Calu3 (cell line): ENCODE data around the gene RABGAP1L. TPM values are rescaled to one million over a fixed set of nuclear protein-coding genes. Genes with fewer than 3 reads are reported as not detected.

Experiments
- BruUV-seq: library from RNA; stranded (reverse); fragments of 400-500 nt; replicated peaks from 2 replicates; lab custom pipeline; 2021; lab: Mats Ljungman, UMichigan
- CTCF ChIA-PET: fragments of 300-600 bp; sonication (Branson Sonifier 250); formaldehyde crosslinking; loops from one replicate; lab custom pipeline; 2022; ENCODE audit warnings: antibody characterized with exemption; lab: Charles Lee
- DNase-seq: peaks from one replicate; pipeline ENCODE4 v3.0.0; 2022
- H3K27ac Mint-ChIP-seq: one replicate; pipeline ENCODE4 v1.8.0; 2022; ENCODE audit warnings: mixed read lengths; ENCODE audit not compliant: unreplicated experiment
- H3K27me3 Mint-ChIP-seq: one replicate; pipeline ENCODE4 v1.8.0; 2022; ENCODE audit warnings: mixed read lengths; ENCODE audit not compliant: unreplicated experiment
- H3K36me3 Mint-ChIP-seq: one replicate; pipeline ENCODE4 v1.8.0; 2022; ENCODE audit warnings: mild to moderate bottlenecking, moderate library complexity, mixed read lengths; ENCODE audit not compliant: insufficient read depth, unreplicated experiment
- H3K4me1 Mint-ChIP-seq: one replicate; pipeline ENCODE4 v1.8.0; 2022; ENCODE audit warnings: mild to moderate bottlenecking, low read depth, mixed read lengths; ENCODE audit not compliant: unreplicated experiment
- H3K4me3 Mint-ChIP-seq: one replicate; pipeline ENCODE4 v1.8.0; 2022; ENCODE audit warnings: mild to moderate bottlenecking, low read depth, moderate library complexity, mixed read lengths; ENCODE audit not compliant: unreplicated experiment
- H3K9me3 Mint-ChIP-seq: one replicate; pipeline ENCODE4 v1.8.0; 2022; ENCODE audit warnings: low read depth, mixed read lengths; ENCODE audit not compliant: unreplicated experiment
- CTCF ChIP-seq: fragments of 200-600 bp; IDR thresholded peaks from one replicate; pipeline ENCODE4 v1.8.0; 2022; ENCODE audit warnings: antibody characterized with exemption; ENCODE audit not compliant: unreplicated experiment
- intact Hi-C: fragments of 100-400 bp; cut with micrococcal nuclease; formaldehyde crosslinking; loops from one replicate; pipeline ENCODE4 v1.10.0; 2022; ENCODE audit not compliant: unreplicated experiment
- total RNA-seq: library from RNA; stranded (reverse); gene quantifications from 2 replicates; pipeline ENCODE4 v1.2.3, GENCODE V29; 2022

RABGAP1L gene
- total RNA-seq, 1 experiment from 2014 or later, result 135 TPM

GRCh38 chr1:174376030-174376429 is 216.7 kb downstream of the RABGAP1L start:
- H3K4me1 Mint-ChIP-seq, result no peaks in the 10 kb centered on the region
- TF ChIP-seq CTCF, result no peak
- no peaks in the 10 kb centered on the region for H3K9me3 Mint-ChIP-seq
- no peak overlapping the region for H3K27ac Mint-ChIP-seq
- intact Hi-C loops, result no loop called here
- no TSS peak for BruUV-seq
- CTCF ChIA-PET, result no interaction called here
- H3K4me3 Mint-ChIP-seq, result no peak overlapping the region
- no peaks in the 10 kb centered on the region for H3K36me3 Mint-ChIP-seq
- DNase-seq, result no peak
- H3K27me3 Mint-ChIP-seq, result no peaks in the 10 kb centered on the region

GRCh38 chr1:174391716-174392115 is 232.4 kb downstream of the RABGAP1L start:
- CTCF ChIA-PET, result no interaction called here
- no TSS peak for BruUV-seq
- H3K4me1 Mint-ChIP-seq, result no peaks in the 10 kb centered on the region

GRCh38 chr1:174393885-174394284 is 234.6 kb downstream of the RABGAP1L start:
- DNase-seq, result no peak
- no peaks in the 10 kb centered on the region for H3K36me3 Mint-ChIP-seq
- H3K27me3 Mint-ChIP-seq, result no peaks in the 10 kb centered on the region
- H3K9me3 Mint-ChIP-seq, result no peaks in the 10 kb centered on the region
- TF ChIP-seq CTCF, result no peak
- H3K27ac Mint-ChIP-seq, result no peak overlapping the region
- intact Hi-C loops, result no loop called here
- CTCF ChIA-PET, result no interaction called here
- H3K4me3 Mint-ChIP-seq, result no peak overlapping the region
- BruUV-seq, result no TSS peak
- no peaks in the 10 kb centered on the region for H3K4me1 Mint-ChIP-seq

More at GRCh38 chr1:174391716-174392115, 232.4 kb downstream of the RABGAP1L start:
- DNase-seq, result no peak
- Mint-ChIP-seq H3K4me3 (no peak overlapping the region), H3K36me3 (no peaks in the 10 kb centered on the region), H3K9me3 (no peaks in the 10 kb centered on the region), H3K27ac (no peak overlapping the region), H3K27me3 (no peaks in the 10 kb centered on the region)
- TF ChIP-seq CTCF, result no peak
- intact Hi-C loops, result no loop called here

- Mint-ChIP-seq H3K27me3 (no peaks in the 10 kb centered on the region), H3K27ac (no peak overlapping the region), H3K4me3 (no peak overlapping the region), H3K36me3 (no peaks in the 10 kb centered on the region), H3K9me3 (no peaks in the 10 kb centered on the region), H3K4me1 (no peaks in the 10 kb centered on the region)
- TF ChIP-seq CTCF, result no peak
- intact Hi-C loops, result no loop called here
- BruUV-seq, result no TSS peak
- CTCF ChIA-PET, result no interaction called here
- DNase-seq, result no peak
Observed at GRCh38 chr1:174397261-174397660, 237.9 kb downstream of the RABGAP1L start.
